OCI-LY7 (cell line): Measurements from ENCODE around the gene DLGAP1. TPM values are rescaled to one million over a fixed set of nuclear protein-coding genes. Genes with fewer than 3 reads are reported as not detected.

Experiments used
- BruUV-seq: library from RNA; stranded (reverse); fragments of 400-500 nt; replicated peaks from 2 replicates; lab custom pipeline; 2021; lab: Mats Ljungman, UMichigan
- CTCF ChIA-PET: fragments of 300-600 bp; sonication (Branson Sonifier 250); formaldehyde crosslinking; loops from one replicate; lab custom pipeline; 2022; ENCODE audit warnings: antibody characterized with exemption; ENCODE audit not compliant: unreplicated experiment; lab: Charles Lee
- POLR2A ChIA-PET: fragments of 300-600 bp; sonication (Branson Sonifier 250); formaldehyde crosslinking; loops from one replicate; lab custom pipeline; 2022; ENCODE audit warnings: antibody characterized with exemption; lab: Charles Lee
- DNase-seq: peaks from one replicate; pipeline ENCODE4 v3.0.0-alpha.2; 2015; ENCODE audit warnings: low spot score
- H2AFZ ChIP-seq: fragments of 200-600 bp; sonication (generic), shearing (Covaris generic); 2 replicates; pipeline ENCODE4 v1.6.1; 2014; ENCODE audit warnings: mild to moderate bottlenecking, antibody characterized with exemption, low read length, moderate library complexity
- H3K27ac ChIP-seq: fragments of 200-600 bp; sonication (generic); 2 replicates; pipeline ENCODE4 v1.5.1; 2014; ENCODE audit warnings: mixed run types, low read depth, mild to moderate bottlenecking, moderate library complexity, low read length, inconsistent platforms; ENCODE audit not compliant: poor library complexity, severe bottlenecking
- H3K36me3 ChIP-seq: fragments of 200-600 bp; sonication (generic); 2 replicates; pipeline ENCODE4 v1.6.1; 2014; ENCODE audit warnings: mild to moderate bottlenecking, antibody characterized with exemption, low read length, moderate library complexity, mixed read lengths; ENCODE audit not compliant: insufficient read depth
- H3K4me1 ChIP-seq: fragments of 200-600 bp; sonication (generic); 2 replicates; pipeline ENCODE4 v1.5.1; 2014; ENCODE audit warnings: mild to moderate bottlenecking, low read length; ENCODE audit not compliant: insufficient read depth, poor library complexity, severe bottlenecking
- H3K4me2 ChIP-seq: fragments of 200-600 bp; sonication (generic); 2 replicates; pipeline ENCODE4 v1.6.1; 2014; ENCODE audit warnings: mild to moderate bottlenecking, low read length
- H3K4me3 ChIP-seq: fragments of 200-600 bp; sonication (generic); 2 replicates; pipeline ENCODE4 v1.5.1; 2014; ENCODE audit warnings: mild to moderate bottlenecking, low read depth, low read length; ENCODE audit not compliant: poor library complexity, severe bottlenecking
- H3K79me2 ChIP-seq: fragments of 200-600 bp; sonication (generic); 2 replicates; pipeline ENCODE4 v1.6.1; 2016; ENCODE audit warnings: low read depth, mild to moderate bottlenecking, low read length, moderate library complexity, mixed read lengths; ENCODE audit not compliant: insufficient read depth
- H3K9me2 ChIP-seq: fragments of 200-600 bp; sonication (generic); 2 replicates; pipeline ENCODE4 v1.6.1; 2016; ENCODE audit warnings: mild to moderate bottlenecking, low read length, mixed read lengths; ENCODE audit not compliant: insufficient read depth
- H3K9me3 ChIP-seq: fragments of 200-600 bp; sonication (generic); 2 replicates; pipeline ENCODE4 v1.6.1; 2014; ENCODE audit warnings: mild to moderate bottlenecking, mixed run types, low read length, mixed read lengths
- H4K20me1 ChIP-seq: fragments of 200-600 bp; sonication (generic); 2 replicates; pipeline ENCODE4 v1.6.1; 2014; ENCODE audit warnings: mild to moderate bottlenecking, antibody characterized with exemption, low read length, moderate library complexity, mixed read lengths; ENCODE audit not compliant: insufficient read depth
- CTCF ChIP-seq: fragments of 200-600 bp; sonication (generic); conservative IDR thresholded peaks from 2 replicates; pipeline ENCODE4 v1.5.1; 2014; ENCODE audit warnings: mild to moderate bottlenecking, antibody characterized with exemption, low read length, moderate library complexity, mixed read lengths
- EZH2phosphoT487 ChIP-seq: fragments of 200-600 bp; sonication (generic); IDR thresholded peaks from 2 replicates; pipeline ENCODE4 v1.6.1; 2018; ENCODE audit warnings: low read depth, borderline replicate concordance, mild to moderate bottlenecking, mixed run types, antibody characterized with exemption, low read length, moderate library complexity, mixed read lengths
- intact Hi-C: fragments of 100-400 bp; cut with micrococcal nuclease; formaldehyde crosslinking; loops from one replicate; pipeline ENCODE4 v1.10.0; 2022; ENCODE audit not compliant: unreplicated experiment
- total RNA-seq, 2 experiments: library from RNA; depleted of rRNA in 1 of 2; stranded (reverse); fragments of >200 nt in 1 of 2; shearing (Covaris generic) in 1 of 2; gene quantifications; 2 replicates each; pipeline ENCODE4 v1.2.3, GENCODE V29; 2014 to 2022

Gene DLGAP1
- total RNA-seq, 2 experiments from 2014 or later: 0.22 TPM; not detected in 1

- CTCF ChIA-PET: no interaction called here
- H3K4me1 ChIP-seq: no peaks in the 10 kb centered on the region
- DNase-seq: no peak
- no peaks in the 10 kb centered on the region for H3K36me3 ChIP-seq
- no TSS peak for BruUV-seq
- no peaks in the 10 kb centered on the region for H4K20me1 ChIP-seq
- no peaks in the 10 kb centered on the region for H3K79me2 ChIP-seq
- peaks cover 4% of the 10 kb centered on the region; the same call in 1 of the 2 replicates for H3K9me3 ChIP-seq
- intact Hi-C loops: no loop called here
- no peak overlapping the region for H3K4me3 ChIP-seq
- no peaks in the 10 kb centered on the region for H3K9me2 ChIP-seq
- no peak overlapping the region for H3K27ac ChIP-seq
- no peak overlapping the region for H3K4me2 ChIP-seq
- H2AFZ ChIP-seq: no peak overlapping the region
- POLR2A ChIA-PET: interaction anchor here (0.6 kb wide), 1 partner anchor 436 kb away, joined by 3 read pairs; no protein-coding TSS in a partner anchor
- no peak for TF ChIP-seq CTCF
- no peak for TF ChIP-seq EZH2phosphoT487
Observed at GRCh38 chr18:3757361-3757760, 697.7 kb downstream of the DLGAP1 start.

DNA sequence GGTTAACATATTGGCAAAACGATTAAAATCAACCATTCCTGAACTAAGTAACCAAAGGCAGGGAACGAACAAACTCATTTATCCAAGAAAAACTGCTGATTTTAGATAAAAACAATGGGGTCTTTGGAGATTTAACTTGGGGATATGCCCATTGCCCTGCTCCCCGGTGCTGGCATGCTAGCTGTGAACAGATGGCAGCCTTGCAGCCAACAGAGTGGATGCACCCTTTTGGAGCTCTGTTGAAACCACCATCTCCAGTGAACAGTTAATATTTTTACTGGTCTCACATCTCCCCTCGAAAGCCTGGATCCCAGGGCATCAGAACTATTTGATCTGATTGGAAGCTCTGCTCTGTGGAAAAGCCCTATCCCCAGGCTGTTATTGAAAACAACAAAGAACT, 702.0 kb downstream of the DLGAP1 start:
- H3K36me3 ChIP-seq: no peaks in the 10 kb centered on the region
- intact Hi-C loops: no loop called here
- no peaks in the 10 kb centered on the region for H4K20me1 ChIP-seq
- ChIA-PET CTCF (no interaction called here), POLR2A (interaction anchor here (0.6 kb wide), 1 partner anchor 836 kb away, joined by 3 read pairs; no protein-coding TSS in a partner anchor)
- BruUV-seq: no TSS peak
- H3K4me1 ChIP-seq: no peaks in the 10 kb centered on the region
- no peak overlapping the region for H3K27ac ChIP-seq
- TF ChIP-seq EZH2phosphoT487: no peak
- no peaks in the 10 kb centered on the region for H3K79me2 ChIP-seq
- H2AFZ ChIP-seq: 0 out of 2 replicates have a peak overlapping the region, but pooled peaks have one; percentile 8
- no peak overlapping the region for H3K4me2 ChIP-seq
- H3K9me2 ChIP-seq: no peaks in the 10 kb centered on the region
- peaks cover 4% of the 10 kb centered on the region; the same call in 1 of the 2 replicates for H3K9me3 ChIP-seq
- no peak overlapping the region for H3K4me3 ChIP-seq
- DNase-seq: no peak

- DNase-seq: no peak
- no peaks in the 10 kb centered on the region for H3K79me2 ChIP-seq
- ChIA-PET CTCF (no interaction called here), POLR2A (interaction anchor here (0.6 kb wide), 1 partner anchor 1061 kb away, joined by 3 read pairs; no protein-coding TSS in a partner anchor)
- no peaks in the 10 kb centered on the region for H4K20me1 ChIP-seq
- H3K27ac ChIP-seq: no peak overlapping the region
- TF ChIP-seq CTCF (no peak), EZH2phosphoT487 (no peak)
- no peaks in the 10 kb centered on the region for H3K9me3 ChIP-seq
- H3K36me3 ChIP-seq: no peaks in the 10 kb centered on the region
- intact Hi-C loops: no loop called here
- H3K4me2 ChIP-seq: no peak overlapping the region
- H3K4me3 ChIP-seq: no peak overlapping the region
- H2AFZ ChIP-seq: no peak overlapping the region
- H3K4me1 ChIP-seq: no peaks in the 10 kb centered on the region
- H3K9me2 ChIP-seq: no peaks in the 10 kb centered on the region
- no TSS peak for BruUV-seq
Observed at GRCh38 chr18:3748086-3748485, 707.0 kb downstream of the DLGAP1 start.
